Measurements from ENCODE around the gene TRMT112. TPM values are rescaled to one million over a fixed set of nuclear protein-coding genes. Genes with fewer than 3 reads are reported as not detected.

The TRMT112 gene
- polyA plus RNA-seq, 1 donor from 2014 or later: 335 TPM

DNA sequence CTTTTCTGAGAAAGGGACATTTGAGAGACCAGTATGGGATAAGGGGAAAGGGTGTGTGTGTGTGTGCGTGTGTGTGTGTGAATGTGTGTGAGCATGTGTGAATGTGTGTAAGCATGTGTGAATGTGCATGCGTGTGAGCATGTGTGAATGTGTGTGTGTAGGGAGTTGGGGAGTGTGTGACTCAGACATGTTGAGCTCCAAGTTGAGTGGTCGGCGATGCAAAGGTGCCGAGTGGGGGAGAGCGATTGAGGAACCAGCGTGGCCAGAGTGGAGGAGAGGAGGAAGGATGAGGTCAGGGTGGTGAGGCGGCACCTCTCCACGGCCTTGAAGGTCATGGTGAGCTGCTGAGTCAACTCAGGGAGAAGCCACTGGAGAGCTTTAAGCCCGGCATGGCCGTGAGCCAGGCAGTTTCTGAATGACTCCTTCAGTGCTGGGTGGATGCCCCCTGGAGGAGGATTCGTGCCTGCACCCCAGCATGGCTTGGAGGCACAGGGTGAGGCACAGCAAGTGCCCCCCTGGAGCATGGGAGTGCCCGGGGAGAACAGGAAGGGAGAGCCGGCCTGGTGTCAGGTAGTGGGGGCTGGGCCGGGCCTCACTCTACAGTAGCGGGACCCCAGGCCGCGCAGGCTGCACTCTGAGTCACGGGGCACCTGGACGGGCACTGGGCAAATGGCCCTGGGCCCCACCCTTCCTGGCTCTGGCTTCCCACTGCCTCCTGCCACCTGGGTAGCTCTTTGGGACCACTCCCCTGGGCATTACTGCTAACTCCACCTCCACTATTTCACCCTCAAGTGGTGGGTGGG, 14.4 kb upstream of the TRMT112 start:
- no peaks in the 10 kb centered on the region for H3K9me2 ChIP-seq (ENCODE audit: insufficient read depth, low read length)
- no peaks in the 10 kb centered on the region for H3K79me2 ChIP-seq (replicated peaks; ENCODE audit: insufficient read depth, low read length)
- no peak for TF ChIP-seq MXI1 (conservative IDR thresholded peaks at IDR 0.05; ENCODE audit: poor library complexity, severe bottlenecking)
- no peak for TF ChIP-seq SMC3 (conservative IDR thresholded peaks at IDR 0.05; ENCODE audit: poor library complexity)
- TF ChIP-seq EZH2 (IDR thresholded peaks at IDR 0.05; ENCODE audit: borderline replicate concordance, insufficient read depth, low read length, poor library complexity, severe bottlenecking): no peak
- no peak for TF ChIP-seq POLR2AphosphoS5 (IDR thresholded peaks at IDR 0.05)
- no peak for TF ChIP-seq TAF1 (IDR thresholded peaks at IDR 0.05; ENCODE audit: low read depth)
- TF ChIP-seq, protein P1, sequence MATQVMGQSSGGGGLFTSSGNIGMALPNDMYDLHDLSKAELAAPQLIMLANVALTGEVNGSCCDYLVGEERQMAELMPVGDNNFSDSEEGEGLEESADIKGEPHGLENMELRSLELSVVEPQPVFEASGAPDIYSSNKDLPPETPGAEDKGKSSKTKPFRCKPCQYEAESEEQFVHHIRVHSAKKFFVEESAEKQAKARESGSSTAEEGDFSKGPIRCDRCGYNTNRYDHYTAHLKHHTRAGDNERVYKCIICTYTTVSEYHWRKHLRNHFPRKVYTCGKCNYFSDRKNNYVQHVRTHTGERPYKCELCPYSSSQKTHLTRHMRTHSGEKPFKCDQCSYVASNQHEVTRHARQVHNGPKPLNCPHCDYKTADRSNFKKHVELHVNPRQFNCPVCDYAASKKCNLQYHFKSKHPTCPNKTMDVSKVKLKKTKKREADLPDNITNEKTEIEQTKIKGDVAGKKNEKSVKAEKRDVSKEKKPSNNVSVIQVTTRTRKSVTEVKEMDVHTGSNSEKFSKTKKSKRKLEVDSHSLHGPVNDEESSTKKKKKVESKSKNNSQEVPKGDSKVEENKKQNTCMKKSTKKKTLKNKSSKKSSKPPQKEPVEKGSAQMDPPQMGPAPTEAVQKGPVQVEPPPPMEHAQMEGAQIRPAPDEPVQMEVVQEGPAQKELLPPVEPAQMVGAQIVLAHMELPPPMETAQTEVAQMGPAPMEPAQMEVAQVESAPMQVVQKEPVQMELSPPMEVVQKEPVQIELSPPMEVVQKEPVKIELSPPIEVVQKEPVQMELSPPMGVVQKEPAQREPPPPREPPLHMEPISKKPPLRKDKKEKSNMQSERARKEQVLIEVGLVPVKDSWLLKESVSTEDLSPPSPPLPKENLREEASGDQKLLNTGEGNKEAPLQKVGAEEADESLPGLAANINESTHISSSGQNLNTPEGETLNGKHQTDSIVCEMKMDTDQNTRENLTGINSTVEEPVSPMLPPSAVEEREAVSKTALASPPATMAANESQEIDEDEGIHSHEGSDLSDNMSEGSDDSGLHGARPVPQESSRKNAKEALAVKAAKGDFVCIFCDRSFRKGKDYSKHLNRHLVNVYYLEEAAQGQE (IDR thresholded peaks at IDR 0.05; ENCODE audit: borderline replicate concordance): no peak
- no peak for TF ChIP-seq EP300 (conservative IDR thresholded peaks at IDR 0.05; ENCODE audit: poor library complexity, severe bottlenecking)
- TF ChIP-seq RAD21 (conservative IDR thresholded peaks at IDR 0.05): no peak
- TF ChIP-seq, protein P2, sequence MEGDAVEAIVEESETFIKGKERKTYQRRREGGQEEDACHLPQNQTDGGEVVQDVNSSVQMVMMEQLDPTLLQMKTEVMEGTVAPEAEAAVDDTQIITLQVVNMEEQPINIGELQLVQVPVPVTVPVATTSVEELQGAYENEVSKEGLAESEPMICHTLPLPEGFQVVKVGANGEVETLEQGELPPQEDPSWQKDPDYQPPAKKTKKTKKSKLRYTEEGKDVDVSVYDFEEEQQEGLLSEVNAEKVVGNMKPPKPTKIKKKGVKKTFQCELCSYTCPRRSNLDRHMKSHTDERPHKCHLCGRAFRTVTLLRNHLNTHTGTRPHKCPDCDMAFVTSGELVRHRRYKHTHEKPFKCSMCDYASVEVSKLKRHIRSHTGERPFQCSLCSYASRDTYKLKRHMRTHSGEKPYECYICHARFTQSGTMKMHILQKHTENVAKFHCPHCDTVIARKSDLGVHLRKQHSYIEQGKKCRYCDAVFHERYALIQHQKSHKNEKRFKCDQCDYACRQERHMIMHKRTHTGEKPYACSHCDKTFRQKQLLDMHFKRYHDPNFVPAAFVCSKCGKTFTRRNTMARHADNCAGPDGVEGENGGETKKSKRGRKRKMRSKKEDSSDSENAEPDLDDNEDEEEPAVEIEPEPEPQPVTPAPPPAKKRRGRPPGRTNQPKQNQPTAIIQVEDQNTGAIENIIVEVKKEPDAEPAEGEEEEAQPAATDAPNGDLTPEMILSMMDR (IDR thresholded peaks at IDR 0.05; ENCODE audit: poor library complexity, severe bottlenecking): no peak
- H3K36me3 ChIP-seq (ENCODE audit: insufficient read depth, low read length): no peaks in the 10 kb centered on the region
- no peak overlapping the region for H3K9ac ChIP-seq (ENCODE audit: low read length)
- H3K4me3 ChIP-seq (ENCODE audit: low read length): no peak overlapping the region
- H2AFZ ChIP-seq (ENCODE audit: low read depth, low read length): no peak overlapping the region
- H3K27me3 ChIP-seq (ENCODE audit: insufficient read depth, low read depth, low read length): no peaks in the 10 kb centered on the region
- H3K27ac ChIP-seq (ENCODE audit: low read length): no peak overlapping the region
- no peaks in the 10 kb centered on the region for H3F3A ChIP-seq (ENCODE audit: insufficient read depth, low read length, poor library complexity, severe bottlenecking)
- H3K4me2 ChIP-seq (ENCODE audit: low read length): no peak overlapping the region
- no peaks in the 10 kb centered on the region for H4K20me1 ChIP-seq (ENCODE audit: insufficient read depth)
- no peaks in the 10 kb centered on the region for H3K9me3 ChIP-seq (ENCODE audit: low read length)

DNA sequence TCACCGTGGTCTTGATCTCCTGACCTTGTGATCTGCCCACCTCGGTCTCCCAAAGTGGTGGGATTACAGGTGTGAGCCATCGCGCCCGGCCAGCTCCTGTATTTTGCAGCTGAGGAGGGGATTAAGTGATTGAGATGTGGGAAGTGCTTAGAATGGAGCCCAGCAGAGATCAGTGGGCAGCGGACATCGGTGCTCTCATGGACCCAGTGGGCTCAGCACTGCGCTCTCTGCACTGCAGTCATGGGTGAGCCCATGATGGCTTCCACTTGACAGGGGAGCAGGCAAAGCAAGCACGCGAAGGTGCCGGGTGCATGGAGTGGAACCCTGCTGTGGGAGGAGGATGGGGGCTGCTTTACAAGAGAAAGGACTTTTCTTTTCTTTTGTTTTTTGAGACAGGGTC, 13.5 kb upstream of the TRMT112 start:
- H3K27ac ChIP-seq (ENCODE audit: low read length): no peak overlapping the region
- H3K27me3 ChIP-seq (ENCODE audit: insufficient read depth, low read depth, low read length): no peaks in the 10 kb centered on the region

More for the DNA sequence above, 13.5 kb upstream of the TRMT112 start:
- no peaks in the 10 kb centered on the region for H3F3A ChIP-seq (ENCODE audit: insufficient read depth, low read length, poor library complexity, severe bottlenecking)
- H3K9me3 ChIP-seq (ENCODE audit: low read length): no peaks in the 10 kb centered on the region
- no peaks in the 10 kb centered on the region for H3K36me3 ChIP-seq (ENCODE audit: insufficient read depth, low read length)
- no peak overlapping the region for H3K9ac ChIP-seq (ENCODE audit: low read length)
- H2AFZ ChIP-seq (ENCODE audit: low read depth, low read length): no peak overlapping the region
- TF ChIP-seq MXI1 (conservative IDR thresholded peaks at IDR 0.05; ENCODE audit: poor library complexity, severe bottlenecking) (no peak), EP300 (conservative IDR thresholded peaks at IDR 0.05; ENCODE audit: poor library complexity, severe bottlenecking) (no peak), POLR2AphosphoS5 (IDR thresholded peaks at IDR 0.05) (no peak), TAF1 (IDR thresholded peaks at IDR 0.05; ENCODE audit: low read depth) (no peak), RAD21 (conservative IDR thresholded peaks at IDR 0.05) (no peak), SMC3 (conservative IDR thresholded peaks at IDR 0.05; ENCODE audit: poor library complexity) (no peak), EZH2 (IDR thresholded peaks at IDR 0.05; ENCODE audit: borderline replicate concordance, insufficient read depth, low read length, poor library complexity, severe bottlenecking) (no peak)
- TF ChIP-seq, protein P1 (IDR thresholded peaks at IDR 0.05; ENCODE audit: borderline replicate concordance): no peak
- TF ChIP-seq, protein P2 (IDR thresholded peaks at IDR 0.05; ENCODE audit: poor library complexity, severe bottlenecking): no peak
- H3K9me2 ChIP-seq (ENCODE audit: insufficient read depth, low read length): no peaks in the 10 kb centered on the region
- H3K4me2 ChIP-seq (ENCODE audit: low read length): no peak overlapping the region
- no peaks in the 10 kb centered on the region for H4K20me1 ChIP-seq (ENCODE audit: insufficient read depth)
- H3K4me3 ChIP-seq (ENCODE audit: low read length): no peak overlapping the region
- no peaks in the 10 kb centered on the region for H3K79me2 ChIP-seq (replicated peaks; ENCODE audit: insufficient read depth, low read length)
